ENCODE data around the gene LRRK1.
"Not testable (repeated sequence)": the region's sequence is repeated elsewhere in the genome, so short reads cannot be mapped to it uniquely, and the experiment has no call there.

Gene LRRK1

GRCh38 chr15:101092156-101092866, 173.2 kb downstream of the LRRK1 start:
- DNase-seq (ENCODE audit: low read depth in 3 of 3), result no peak

GRCh38 chr15:101092867-101093202, 173.7 kb downstream of the LRRK1 start:
- no peak for DNase-seq (ENCODE audit: low read depth in 3 of 3)

GRCh38 chr15:101093958-101094357, 174.8 kb downstream of the LRRK1 start:
- no peak for DNase-seq (ENCODE audit: low read depth in 3 of 3)

- DNase-seq (ENCODE audit: low read depth in 3 of 3), result not testable (repeated sequence)
Observed at GRCh38 chr15:101095796-101096406, 176.7 kb downstream of the LRRK1 start.

- DNase-seq (ENCODE audit: low read depth in 3 of 3), result no peak
Observed at GRCh38 chr15:101097111-101097510, 178.0 kb downstream of the LRRK1 start.

GRCh38 chr15:101099183-101099582, 180.0 kb downstream of the LRRK1 start:
- DNase-seq (ENCODE audit: low read depth in 3 of 3), result no peak

GRCh38 chr15:101100118-101100517, 181.0 kb downstream of the LRRK1 start:
- no peak for DNase-seq (ENCODE audit: low read depth in 3 of 3)

GRCh38 chr15:101100593-101101442, 181.7 kb downstream of the LRRK1 start:
- no peak for DNase-seq (ENCODE audit: low read depth in 3 of 3)

GRCh38 chr15:101101676-101102075, 182.5 kb downstream of the LRRK1 start:
- DNase-seq (ENCODE audit: low read depth in 3 of 3), result no peak

- no peak for DNase-seq (ENCODE audit: low read depth in 3 of 3)
Observed at GRCh38 chr15:101102746-101103145, 183.6 kb downstream of the LRRK1 start.

- DNase-seq (ENCODE audit: low read depth in 3 of 3), result no peak
Observed at GRCh38 chr15:101103598-101103997, 184.4 kb downstream of the LRRK1 start.

GRCh38 chr15:101104141-101104540, 185.0 kb downstream of the LRRK1 start:
- no peak for DNase-seq (ENCODE audit: low read depth in 3 of 3)

GRCh38 chr15:101105059-101105891, 186.1 kb downstream of the LRRK1 start:
- DNase-seq (ENCODE audit: low read depth in 3 of 3), result no peak

GRCh38 chr15:101107101-101107500, 187.9 kb downstream of the LRRK1 start:
- DNase-seq (ENCODE audit: low read depth in 3 of 3), result no peak

- DNase-seq (ENCODE audit: low read depth in 3 of 3), result no peak
Observed at GRCh38 chr15:101107625-101108460, 188.7 kb downstream of the LRRK1 start.

- no peak for DNase-seq (ENCODE audit: low read depth in 3 of 3)
Observed at GRCh38 chr15:101108461-101108775, 189.3 kb downstream of the LRRK1 start.

GRCh38 chr15:101108791-101109190, 189.6 kb downstream of the LRRK1 start:
- no peak for DNase-seq (ENCODE audit: low read depth in 3 of 3)

- DNase-seq (ENCODE audit: low read depth in 3 of 3), result no peak
Observed at GRCh38 chr15:101110681-101111569, 191.8 kb downstream of the LRRK1 start.

- no peak for DNase-seq (ENCODE audit: low read depth in 3 of 3)
Observed at GRCh38 chr15:101111570-101112262, 192.6 kb downstream of the LRRK1 start.
